Measurements from ENCODE around the gene TRAF6.

The TRAF6 gene

DNA sequence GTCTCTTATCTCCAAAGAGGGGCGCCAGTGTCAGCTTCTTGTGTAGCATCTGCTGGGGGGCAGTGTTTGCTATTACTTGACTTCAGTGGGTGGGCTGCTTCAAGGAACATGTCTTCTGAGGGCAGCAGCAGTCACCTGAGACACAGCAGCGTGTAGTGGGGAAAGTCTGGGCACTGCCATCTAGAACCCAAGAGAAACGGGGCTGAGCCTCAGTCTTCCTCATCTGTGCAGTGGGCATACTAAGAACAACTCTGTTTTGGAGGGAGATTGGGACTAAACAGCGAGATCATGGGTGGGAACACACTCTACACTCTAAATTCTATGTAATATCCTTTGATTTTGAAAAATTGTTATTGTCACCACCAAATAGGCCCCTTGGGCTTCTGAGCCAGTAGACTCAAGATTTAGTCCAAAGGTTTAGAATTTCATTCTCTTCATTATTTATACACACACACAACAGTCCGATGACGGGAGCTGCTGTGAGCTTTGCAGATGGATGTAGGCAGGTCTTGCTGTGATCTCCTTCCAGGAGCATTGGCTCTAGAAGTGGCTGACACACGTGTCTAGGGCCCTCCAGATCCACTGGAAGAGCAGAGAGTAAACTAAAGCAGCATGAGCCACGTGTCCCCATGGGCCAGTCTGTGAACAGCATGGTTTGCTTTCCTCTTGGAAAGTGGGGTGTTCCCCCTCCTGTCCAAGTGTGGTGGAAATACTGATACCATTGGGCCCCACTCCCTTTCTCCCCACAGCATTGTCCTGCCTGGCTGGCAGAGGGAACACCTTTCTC lies 51.8 kb downstream of the TRAF6 start:
- TF ChIP-seq, protein P1, sequence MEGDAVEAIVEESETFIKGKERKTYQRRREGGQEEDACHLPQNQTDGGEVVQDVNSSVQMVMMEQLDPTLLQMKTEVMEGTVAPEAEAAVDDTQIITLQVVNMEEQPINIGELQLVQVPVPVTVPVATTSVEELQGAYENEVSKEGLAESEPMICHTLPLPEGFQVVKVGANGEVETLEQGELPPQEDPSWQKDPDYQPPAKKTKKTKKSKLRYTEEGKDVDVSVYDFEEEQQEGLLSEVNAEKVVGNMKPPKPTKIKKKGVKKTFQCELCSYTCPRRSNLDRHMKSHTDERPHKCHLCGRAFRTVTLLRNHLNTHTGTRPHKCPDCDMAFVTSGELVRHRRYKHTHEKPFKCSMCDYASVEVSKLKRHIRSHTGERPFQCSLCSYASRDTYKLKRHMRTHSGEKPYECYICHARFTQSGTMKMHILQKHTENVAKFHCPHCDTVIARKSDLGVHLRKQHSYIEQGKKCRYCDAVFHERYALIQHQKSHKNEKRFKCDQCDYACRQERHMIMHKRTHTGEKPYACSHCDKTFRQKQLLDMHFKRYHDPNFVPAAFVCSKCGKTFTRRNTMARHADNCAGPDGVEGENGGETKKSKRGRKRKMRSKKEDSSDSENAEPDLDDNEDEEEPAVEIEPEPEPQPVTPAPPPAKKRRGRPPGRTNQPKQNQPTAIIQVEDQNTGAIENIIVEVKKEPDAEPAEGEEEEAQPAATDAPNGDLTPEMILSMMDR (conservative IDR thresholded peaks at IDR 0.05; ENCODE audit: low read depth, low read length): no peak
- no peak for DNase-seq (ENCODE audit: low read depth)
- no peak overlapping the region for H3K4me3 ChIP-seq (ENCODE audit: low read length)

- no peak for DNase-seq (ENCODE audit: low read depth)
- TF ChIP-seq, protein P1 (conservative IDR thresholded peaks at IDR 0.05; ENCODE audit: low read depth, low read length): no peak
- no peak overlapping the region for H3K4me3 ChIP-seq (ENCODE audit: low read length)
Observed at GRCh38 chr11:36456156-36456555, 53.9 kb downstream of the TRAF6 start.

- no peak overlapping the region for H3K4me3 ChIP-seq (ENCODE audit: low read length)
- DNase-seq (ENCODE audit: low read depth): peak; percentile 87
- TF ChIP-seq, protein P1 (conservative IDR thresholded peaks at IDR 0.05; ENCODE audit: low read depth, low read length): no peak
Observed at GRCh38 chr11:36455658-36456111, 54.4 kb downstream of the TRAF6 start.

GRCh38 chr11:36454941-36455631 lies 55.0 kb downstream of the TRAF6 start:
- H3K4me3 ChIP-seq (ENCODE audit: low read length): no peak overlapping the region
- DNase-seq (ENCODE audit: low read depth): no peak
- TF ChIP-seq, protein P1 (conservative IDR thresholded peaks at IDR 0.05; ENCODE audit: low read depth, low read length): no peak

- no peak overlapping the region for H3K4me3 ChIP-seq (ENCODE audit: low read length)
- TF ChIP-seq, protein P1 (conservative IDR thresholded peaks at IDR 0.05; ENCODE audit: low read depth, low read length): no peak
- no peak for DNase-seq (ENCODE audit: low read depth)
Observed at GRCh38 chr11:36454551-36454940, 55.5 kb downstream of the TRAF6 start.

DNA sequence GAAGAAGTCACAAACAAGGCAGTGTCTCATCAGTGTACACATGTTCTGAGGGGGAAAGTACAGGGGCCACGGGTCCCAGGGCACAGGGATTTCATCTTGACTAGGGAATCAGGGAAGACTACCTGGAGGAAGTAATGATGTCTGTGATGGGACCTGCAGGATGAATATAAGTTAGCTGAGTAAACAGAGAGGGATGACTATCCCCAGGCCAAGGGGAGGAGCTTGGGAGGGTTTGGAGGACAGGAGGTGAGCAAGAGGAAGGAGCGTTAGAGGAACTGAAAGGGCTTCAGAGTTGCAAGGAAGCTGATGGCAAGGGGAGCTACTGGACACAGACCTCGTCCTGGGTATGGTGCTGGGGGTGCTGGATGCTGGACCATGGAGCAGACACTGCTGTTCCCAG lies 56.4 kb downstream of the TRAF6 start:
- DNase-seq (ENCODE audit: low read depth): no peak
- TF ChIP-seq, protein P1 (conservative IDR thresholded peaks at IDR 0.05; ENCODE audit: low read depth, low read length): no peak
- no peak overlapping the region for H3K4me3 ChIP-seq (ENCODE audit: low read length)

All from retinal pigment epithelial cell (primary cell).